ENCODE measurements around the gene TRIM41. TPM values are rescaled to one million over a fixed set of nuclear protein-coding genes. Genes with fewer than 3 reads are reported as not detected.
"Not testable (repeated sequence)": the region's sequence is repeated elsewhere in the genome, so short reads cannot be mapped to it uniquely, and the experiment has no call there.

The TRIM41 gene
- total and polyA plus RNA-seq, 9 donors: 9.5 to 21.9 (median 19.3) TPM

- Histone ChIP-seq H3K4me1 (ENCODE audit: control insufficient read depth, insufficient read depth, low read length) (peaks cover 28% of the 10 kb centered on the region), H3K36me3 (ENCODE audit: control insufficient read depth, insufficient read depth, low read length) (peaks cover 4% of the 10 kb centered on the region), H3K4me3 (ENCODE audit: low read length) (no peak overlapping the region), H3K27ac (ENCODE audit: low read length) (no peak overlapping the region), H3K27me3 (ENCODE audit: control insufficient read depth, insufficient read depth, low read length) (peaks cover 60% of the 10 kb centered on the region), H3K9me3 (replicated peaks; ENCODE audit: control insufficient read depth, low read depth, low read length) (no peaks in the 10 kb centered on the region)
- DNase-seq: no peak
- 62% methylated on average over 7 of the region's 11 CpGs for WGBS (ENCODE audit: insufficient coverage)
Measured at GRCh38 chr5:181203093-181203711, 19.9 kb upstream of the TRIM41 start.

DNA sequence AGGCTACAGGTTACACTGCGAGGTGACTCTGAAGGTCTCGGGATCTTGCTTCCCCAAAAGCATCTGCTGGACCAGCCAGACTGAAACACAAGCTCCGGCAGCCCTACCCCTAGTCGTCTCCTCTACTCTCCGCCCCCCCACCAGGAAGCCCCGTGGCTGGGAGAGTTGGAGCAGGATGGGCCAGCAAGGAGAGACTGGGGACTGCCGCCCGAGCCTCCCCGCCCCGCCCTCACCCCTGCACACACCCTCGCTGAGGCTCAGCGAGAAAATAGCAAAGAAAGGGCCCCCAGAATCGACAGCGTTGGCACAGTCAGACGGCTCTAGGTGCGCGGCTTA, 19.3 kb upstream of the TRIM41 start:
- 6% methylated on average over 8 of the region's 17 CpGs for WGBS (ENCODE audit: insufficient coverage)
- no peaks in the 10 kb centered on the region for H3K9me3 ChIP-seq (replicated peaks; ENCODE audit: control insufficient read depth, low read depth, low read length)
- peaks cover 60% of the 10 kb centered on the region for H3K27me3 ChIP-seq (ENCODE audit: control insufficient read depth, insufficient read depth, low read length)
- peaks cover 1% of the 10 kb centered on the region for H3K36me3 ChIP-seq (ENCODE audit: control insufficient read depth, insufficient read depth, low read length)
- no peak overlapping the region for H3K27ac ChIP-seq (ENCODE audit: low read length)
- peak overlapping the region; percentile 52 for H3K4me3 ChIP-seq (ENCODE audit: low read length)
- H3K4me1 ChIP-seq (ENCODE audit: control insufficient read depth, insufficient read depth, low read length): peaks cover 28% of the 10 kb centered on the region
- no peak for DNase-seq

- H3K4me1 ChIP-seq (ENCODE audit: control insufficient read depth, insufficient read depth, low read length): peaks cover 28% of the 10 kb centered on the region
- H3K27me3 ChIP-seq (ENCODE audit: control insufficient read depth, insufficient read depth, low read length): peaks cover 56% of the 10 kb centered on the region
- H3K9me3 ChIP-seq (replicated peaks; ENCODE audit: control insufficient read depth, low read depth, low read length): no peaks in the 10 kb centered on the region
- H3K4me3 ChIP-seq (ENCODE audit: low read length): peak overlapping the region; percentile 52
- H3K36me3 ChIP-seq (ENCODE audit: control insufficient read depth, insufficient read depth, low read length): no peaks in the 10 kb centered on the region
- WGBS (ENCODE audit: insufficient coverage): under 1% methylated on average over 56 of the region's 67 CpGs
- peak; percentile 39 for DNase-seq
- H3K27ac ChIP-seq (ENCODE audit: low read length): peak overlapping the region; percentile 3
Measured at GRCh38 chr5:181204113-181204825, 18.8 kb upstream of the TRIM41 start.

GRCh38 chr5:181204826-181205760, 18.0 kb upstream of the TRIM41 start, which contains the start of gene TRIM7:
TRIM7 (minus strand) TSS chr5:181205196; CDS start chr5:181205110, 86 bp downstream.
- H3K36me3 ChIP-seq (ENCODE audit: control insufficient read depth, insufficient read depth, low read length): no peaks in the 10 kb centered on the region
- H3K4me1 ChIP-seq (ENCODE audit: control insufficient read depth, insufficient read depth, low read length): peaks cover 28% of the 10 kb centered on the region
- H3K27ac ChIP-seq (ENCODE audit: low read length): peak within 1 kb of the TSS; percentile 87
- H3K9me3 ChIP-seq (replicated peaks; ENCODE audit: control insufficient read depth, low read depth, low read length): no peaks in the 10 kb centered on the region
- DNase-seq: peak; percentile 67
- peaks cover 51% of the 10 kb centered on the region for H3K27me3 ChIP-seq (ENCODE audit: control insufficient read depth, insufficient read depth, low read length)
- H3K4me3 ChIP-seq (ENCODE audit: low read length): peak within 1 kb of the TSS; percentile 52
- under 1% methylated on average over 88 of the region's 94 CpGs for WGBS (ENCODE audit: insufficient coverage)

DNA sequence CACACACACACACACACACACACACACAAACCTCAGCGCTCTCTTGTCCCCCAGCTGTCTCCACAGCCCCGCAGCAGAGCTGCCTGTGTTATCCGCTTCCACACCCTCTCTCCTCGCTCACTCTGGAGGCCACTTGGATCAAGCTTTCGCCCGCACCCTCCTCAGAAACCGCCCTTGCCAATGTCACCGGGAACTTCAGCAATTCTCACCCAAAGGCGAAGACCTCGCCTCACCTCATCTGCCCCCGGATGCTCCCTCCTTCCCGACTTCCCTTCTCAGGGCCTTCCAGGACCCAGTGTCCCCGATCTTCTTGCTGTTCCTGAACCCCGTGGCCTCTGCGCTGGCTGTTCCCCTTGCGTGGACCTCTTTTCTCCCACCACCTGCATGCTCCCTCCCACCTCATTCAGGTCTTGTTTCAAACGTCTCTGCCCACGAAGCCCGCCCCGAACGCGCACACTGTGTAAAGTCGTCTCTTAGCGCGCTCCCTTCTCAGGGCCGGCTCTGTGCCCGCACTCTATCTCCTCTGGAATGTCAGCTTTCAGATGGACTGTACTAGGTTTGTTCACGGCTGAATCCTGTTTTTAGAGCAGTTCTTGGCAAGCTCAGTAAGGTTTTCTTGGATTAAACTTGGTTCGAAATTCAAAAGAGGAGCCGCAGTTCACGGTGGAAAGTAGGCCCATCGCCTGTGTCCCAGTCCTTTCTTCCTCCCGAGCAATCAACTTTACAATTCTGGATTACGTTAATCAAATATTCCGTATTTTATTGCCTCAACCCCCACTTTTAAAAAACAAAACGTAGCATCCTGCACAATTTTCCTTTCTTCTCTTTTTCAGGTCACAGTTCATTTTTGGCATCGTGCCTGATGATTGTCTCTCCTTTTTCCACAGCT, 17.1 kb upstream of the TRIM41 start:
- no peaks in the 10 kb centered on the region for H3K36me3 ChIP-seq (ENCODE audit: control insufficient read depth, insufficient read depth, low read length)
- 13% methylated on average over 36 of the region's 37 CpGs for WGBS (ENCODE audit: insufficient coverage)
- peaks cover 28% of the 10 kb centered on the region for H3K4me1 ChIP-seq (ENCODE audit: control insufficient read depth, insufficient read depth, low read length)
- no peaks in the 10 kb centered on the region for H3K9me3 ChIP-seq (replicated peaks; ENCODE audit: control insufficient read depth, low read depth, low read length)
- H3K27me3 ChIP-seq (ENCODE audit: control insufficient read depth, insufficient read depth, low read length): peaks cover 44% of the 10 kb centered on the region
- peak overlapping the region; percentile 46 for H3K4me3 ChIP-seq (ENCODE audit: low read length)
- H3K27ac ChIP-seq (ENCODE audit: low read length): peak overlapping the region; percentile 87
- DNase-seq: peak; percentile 48

DNA sequence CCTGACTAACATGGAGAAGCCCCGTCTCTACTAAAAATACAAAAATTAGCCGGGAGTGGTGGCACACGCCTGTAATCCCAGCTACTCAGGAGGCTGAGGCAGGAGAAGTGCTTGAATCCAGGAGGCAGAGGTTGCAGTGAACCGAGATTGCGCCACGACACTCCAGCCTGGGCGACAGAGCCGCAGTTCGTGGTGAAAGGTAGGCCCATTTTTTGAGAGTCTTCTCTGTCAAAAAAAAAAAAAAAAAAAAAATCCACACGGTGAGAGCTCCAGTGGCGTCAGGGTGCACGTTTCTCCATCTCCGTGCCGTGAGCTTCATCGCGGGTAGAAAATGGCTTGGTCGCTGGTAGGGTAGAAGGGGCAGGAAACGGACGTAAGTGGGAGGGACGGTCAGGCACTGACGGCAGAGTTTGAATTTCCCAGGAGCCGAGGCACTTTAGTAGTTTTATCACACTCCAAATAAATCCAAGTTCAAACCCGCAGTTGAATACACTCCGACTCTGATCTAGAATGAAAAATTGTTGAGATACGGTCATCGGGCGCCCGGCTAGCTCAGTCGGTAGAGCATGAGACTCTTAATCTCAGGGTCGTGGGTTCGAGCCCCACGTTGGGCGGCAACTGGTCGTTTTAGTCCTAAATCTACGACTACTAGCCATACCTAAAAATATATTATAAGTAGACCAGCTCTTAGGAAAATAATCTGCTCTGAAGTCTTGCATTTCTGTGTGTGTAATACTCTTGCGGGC, 15.7 kb upstream of the TRIM41 start:
- Histone ChIP-seq H3K27me3 (ENCODE audit: control insufficient read depth, insufficient read depth, low read length) (peaks cover 30% of the 10 kb centered on the region), H3K36me3 (ENCODE audit: control insufficient read depth, insufficient read depth, low read length) (no peaks in the 10 kb centered on the region), H3K9me3 (replicated peaks; ENCODE audit: control insufficient read depth, low read depth, low read length) (no peaks in the 10 kb centered on the region), H3K4me1 (ENCODE audit: control insufficient read depth, insufficient read depth, low read length) (peaks cover 32% of the 10 kb centered on the region), H3K4me3 (ENCODE audit: low read length) (peak overlapping the region; percentile 46), H3K27ac (ENCODE audit: low read length) (peak overlapping the region; percentile 76)
- DNase-seq: peak; percentile 92
- WGBS (ENCODE audit: insufficient coverage): 2% methylated on average over 10 of the region's 36 CpGs

DNA sequence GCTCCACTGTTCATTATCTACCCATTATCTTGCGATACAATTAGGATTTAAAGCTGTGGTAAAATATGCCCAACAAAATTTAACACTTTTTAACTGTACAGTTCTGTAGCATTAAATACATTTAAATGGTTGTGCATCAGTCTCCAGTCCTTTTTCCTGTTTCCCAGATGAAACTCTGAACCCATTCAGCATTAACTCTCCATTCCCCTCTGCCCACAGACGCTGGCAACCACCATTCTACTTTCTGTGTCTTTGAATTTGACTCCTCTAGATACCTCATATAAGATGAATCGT, 15.2 kb upstream of the TRIM41 start:
- Histone ChIP-seq H3K36me3 (ENCODE audit: control insufficient read depth, insufficient read depth, low read length) (no peaks in the 10 kb centered on the region), H3K4me3 (ENCODE audit: low read length) (no peak overlapping the region), H3K4me1 (ENCODE audit: control insufficient read depth, insufficient read depth, low read length) (peaks cover 32% of the 10 kb centered on the region), H3K27ac (ENCODE audit: low read length) (no peak overlapping the region), H3K27me3 (ENCODE audit: control insufficient read depth, insufficient read depth, low read length) (peaks cover 26% of the 10 kb centered on the region), H3K9me3 (replicated peaks; ENCODE audit: control insufficient read depth, low read depth, low read length) (no peaks in the 10 kb centered on the region)
- DNase-seq: no peak
- WGBS (ENCODE audit: insufficient coverage): 51% methylated on average over 2 of the region's 3 CpGs

- peaks cover 24% of the 10 kb centered on the region for H3K4me1 ChIP-seq (ENCODE audit: control insufficient read depth, insufficient read depth, low read length)
- 85% methylated on average over 20 of the region's 24 CpGs for WGBS (ENCODE audit: insufficient coverage)
Measured at GRCh38 chr5:181209006-181209405, 14.1 kb upstream of the TRIM41 start.

GRCh38 chr5:181210148-181210547, 12.9 kb upstream of the TRIM41 start:
- H3K4me1 ChIP-seq (ENCODE audit: control insufficient read depth, insufficient read depth, low read length): peaks cover 21% of the 10 kb centered on the region
- WGBS (ENCODE audit: insufficient coverage): 74% methylated on average over 7 of the region's 11 CpGs
- H3K36me3 ChIP-seq (ENCODE audit: control insufficient read depth, insufficient read depth, low read length): not testable (repeated sequence)

More at GRCh38 chr5:181209006-181209405, 14.1 kb upstream of the TRIM41 start:
- H3K9me3 ChIP-seq (replicated peaks; ENCODE audit: control insufficient read depth, low read depth, low read length); H3K4me3 ChIP-seq (ENCODE audit: low read length); DNase-seq; H3K27ac ChIP-seq (ENCODE audit: low read length); H3K36me3 ChIP-seq (ENCODE audit: control insufficient read depth, insufficient read depth, low read length): not testable (repeated sequence)
- H3K27me3 ChIP-seq (ENCODE audit: control insufficient read depth, insufficient read depth, low read length): peaks cover 19% of the 10 kb centered on the region

More at GRCh38 chr5:181210148-181210547, 12.9 kb upstream of the TRIM41 start:
- not testable (repeated sequence) for H3K27ac ChIP-seq (ENCODE audit: low read length); H3K9me3 ChIP-seq (replicated peaks; ENCODE audit: control insufficient read depth, low read depth, low read length); DNase-seq; H3K4me3 ChIP-seq (ENCODE audit: low read length)
- H3K27me3 ChIP-seq (ENCODE audit: control insufficient read depth, insufficient read depth, low read length): peaks cover 15% of the 10 kb centered on the region

Measured in muscle of leg (tissue), 11 donors.